A204.1 (cell line): ENCODE data around the gene NRAP.

ENCODE experiments used
- FAIRE-seq: peaks from 2 replicates; lab custom pipeline; 2012; peaks lifted over from hg19 to GRCh38; lab: Jason Lieb, UNC

The NRAP gene

GRCh38 chr10:113631684-113632367 lies 32.0 kb downstream of the NRAP start:
- FAIRE-seq = no peak

- no peak for FAIRE-seq
These were observed 32.8 kb downstream of the NRAP start for GRCh38 chr10:113630929-113631533.

- FAIRE-seq = no peak
These were observed 35.2 kb downstream of the NRAP start for GRCh38 chr10:113628607-113629153.

GRCh38 chr10:113627836-113628235 lies 36.0 kb downstream of the NRAP start:
- no peak for FAIRE-seq

- no peak for FAIRE-seq
These were observed 37.0 kb downstream of the NRAP start for GRCh38 chr10:113626809-113627355.

- FAIRE-seq = no peak
These were observed 38.2 kb downstream of the NRAP start for GRCh38 chr10:113625461-113626186.

- no peak for FAIRE-seq
These were observed 41.0 kb downstream of the NRAP start for GRCh38 chr10:113622831-113623230.

- FAIRE-seq = no peak
These were observed 42.0 kb downstream of the NRAP start for GRCh38 chr10:113621799-113622198.

GRCh38 chr10:113620936-113621335 lies 42.9 kb downstream of the NRAP start:
- no peak for FAIRE-seq

GRCh38 chr10:113620511-113620910 lies 43.3 kb downstream of the NRAP start:
- no peak for FAIRE-seq

- FAIRE-seq = no peak
These were observed 44.4 kb downstream of the NRAP start for GRCh38 chr10:113619401-113619800.

GRCh38 chr10:113618338-113618737 lies 45.5 kb downstream of the NRAP start:
- no peak for FAIRE-seq

- FAIRE-seq = no peak
These were observed 46.8 kb downstream of the NRAP start for GRCh38 chr10:113617086-113617485.

GRCh38 chr10:113616244-113617074 lies 47.4 kb downstream of the NRAP start:
- FAIRE-seq = no peak

- FAIRE-seq = no peak
These were observed 49.7 kb downstream of the NRAP start for GRCh38 chr10:113613977-113614690.

GRCh38 chr10:113613427-113613826 lies 50.4 kb downstream of the NRAP start:
- no peak for FAIRE-seq

GRCh38 chr10:113612154-113612553 lies 51.7 kb downstream of the NRAP start:
- no peak for FAIRE-seq

GRCh38 chr10:113610631-113611601 lies 52.9 kb downstream of the NRAP start:
- FAIRE-seq = no peak

GRCh38 chr10:113609704-113610108 lies 54.1 kb downstream of the NRAP start:
- FAIRE-seq = no peak
